Measurements from ENCODE around the gene LRRC56.
A peak's percentile ranks its signal among the peaks of the same experiment; 100 is the strongest.

The LRRC56 gene

GRCh38 chr11:507727-508515, 29.4 kb upstream of the LRRC56 start:
- peak overlapping the region; percentile 48; the same call in 1 of the 2 replicates for H3K27ac ChIP-seq (ENCODE audit: extremely low read depth, low read depth, low read length)
- H3K4me1 ChIP-seq (ENCODE audit: control insufficient read depth, insufficient read depth, low read length): no peaks in the 10 kb centered on the region
- CTCF ChIA-PET: interaction anchor here (0.5 to 2.0 kb wide), 3 partner anchors 11 to 58 kb away, joined by 3 to 8 read pairs (median 3); partner anchors contain the start of gene PTDSS2
- H3K36me3 ChIP-seq (ENCODE audit: control insufficient read depth in 2 of 2, insufficient read depth in 1 of 2, low read length in 2 of 2): peaks cover 0 to 18% of the 10 kb centered on the region in 2 experiments; a peak in 1 of 3 replicates
- peak overlapping the region; percentile 90 for H3K4me3 ChIP-seq (ENCODE audit: low read depth, low read length)
- no peak for TF ChIP-seq MEIS1 (CRISPR knock-in tag; IDR thresholded peaks at IDR 0.05; ENCODE audit: borderline replicate concordance)
- no peak for TF ChIP-seq SETDB1 (IDR thresholded peaks at IDR 0.05; ENCODE audit: insufficient read length, low read length)
- TF ChIP-seq ZNF585B (tag by site-specific recombination; IDR thresholded peaks at IDR 0.05): no peak
- TF ChIP-seq ZNF707 (tag by site-specific recombination; IDR thresholded peaks at IDR 0.05): no peak
- TF ChIP-seq ZNF433 (tag by site-specific recombination; IDR thresholded peaks at IDR 0.05; ENCODE audit: low read depth): no peak
- TF ChIP-seq ZNF398 (tag by site-specific recombination; IDR thresholded peaks at IDR 0.05): no peak
- TF ChIP-seq ZNF341 (tag by site-specific recombination; IDR thresholded peaks at IDR 0.05; ENCODE audit: low read depth): no peak
- TF ChIP-seq ZNF24 (tag by site-specific recombination; IDR thresholded peaks at IDR 0.05): no peak
- no peak for TF ChIP-seq ZNF311 (tag by site-specific recombination; IDR thresholded peaks at IDR 0.05; ENCODE audit: borderline replicate concordance)
- no peak for TF ChIP-seq MYNN (tag by site-specific recombination; IDR thresholded peaks at IDR 0.05; ENCODE audit: borderline replicate concordance)
- no peak for TF ChIP-seq ZNF791 (tag by site-specific recombination; IDR thresholded peaks at IDR 0.05)
- TF ChIP-seq ZNF221 (tag by site-specific recombination; IDR thresholded peaks at IDR 0.05; ENCODE audit: borderline replicate concordance): no peak
- TF ChIP-seq ZNF76 (tag by site-specific recombination; IDR thresholded peaks at IDR 0.05; ENCODE audit: borderline replicate concordance, low read depth): no peak
- TF ChIP-seq ZNF510 (tag by site-specific recombination; IDR thresholded peaks at IDR 0.05; ENCODE audit: insufficient replicate concordance): no peak
- TF ChIP-seq ZSCAN4 (tag by site-specific recombination; IDR thresholded peaks at IDR 0.05): no peak
- TF ChIP-seq ZNF138 (tag by site-specific recombination; IDR thresholded peaks at IDR 0.05; ENCODE audit: borderline replicate concordance): no peak
- no peak for TF ChIP-seq ZNF18 (tag by site-specific recombination; IDR thresholded peaks at IDR 0.05)
- TF ChIP-seq ZFP37 (tag by site-specific recombination; IDR thresholded peaks at IDR 0.05): no peak
- TF ChIP-seq ZBTB7A (tag by site-specific recombination; IDR thresholded peaks at IDR 0.05; ENCODE audit: low read depth): no peak
- TF ChIP-seq ZBTB1 (tag by site-specific recombination; IDR thresholded peaks at IDR 0.05): no peak
- H3K9me3 ChIP-seq (ENCODE audit: control insufficient read depth, insufficient read depth, low read depth, low read length): no peaks in the 10 kb centered on the region
- POLR2A ChIA-PET: interaction anchor here (1.9 kb wide), 1 partner anchor 35 kb away, joined by 4 read pairs; no protein-coding TSS in a partner anchor

- TF ChIP-seq ZNF670 (tag by site-specific recombination; IDR thresholded peaks at IDR 0.05; ENCODE audit: low read depth) (no peak), HOXD13 (CRISPR knock-in tag; IDR thresholded peaks at IDR 0.05; ENCODE audit: borderline replicate concordance) (no peak), PRDM6 (tag by site-specific recombination; IDR thresholded peaks at IDR 0.05) (no peak), ZNF2 (tag by site-specific recombination; IDR thresholded peaks at IDR 0.05) (no peak)
- CTCF ChIA-PET: interaction anchor here (1.3 to 2.0 kb wide), 3 partner anchors 9 to 60 kb away, joined by 3 to 8 read pairs (median 6); no protein-coding TSS in a partner anchor
- H3K4me1 ChIP-seq (ENCODE audit: control insufficient read depth, insufficient read depth, low read length): no peaks in the 10 kb centered on the region
- peaks cover 0 to 20% of the 10 kb centered on the region in 2 experiments; a peak in 1 of 3 replicates for H3K36me3 ChIP-seq (ENCODE audit: control insufficient read depth in 2 of 2, insufficient read depth in 1 of 2, low read length in 2 of 2)
- H3K27ac ChIP-seq (ENCODE audit: extremely low read depth, low read depth, low read length): no peak overlapping the region
- POLR2A ChIA-PET: interaction anchor here (0.7 kb wide), 1 partner anchor 110 kb away, joined by 4 read pairs; no protein-coding TSS in a partner anchor
- H3K4me3 ChIP-seq (ENCODE audit: low read depth, low read length): no peak overlapping the region
- no peaks in the 10 kb centered on the region for H3K9me3 ChIP-seq (ENCODE audit: control insufficient read depth, insufficient read depth, low read depth, low read length)
These were observed 28.4 kb upstream of the LRRC56 start for GRCh38 chr11:508956-509355.

Measured in HEK293 (cell line).